Activated naive CD8-positive, alpha-beta T cell treated with anti-CD3 and anti-CD28 coated beads, Interleukin-2, amount 50 U/mL, for 16 hours (primary cell): ENCODE results near the gene SPNS3.

Experiments
- DNase-seq: peaks from one replicate; pipeline ENCODE4 v3.0.0-alpha.2; 2020; ENCODE audit warnings: low read depth, low spot score

The SPNS3 gene

DNA sequence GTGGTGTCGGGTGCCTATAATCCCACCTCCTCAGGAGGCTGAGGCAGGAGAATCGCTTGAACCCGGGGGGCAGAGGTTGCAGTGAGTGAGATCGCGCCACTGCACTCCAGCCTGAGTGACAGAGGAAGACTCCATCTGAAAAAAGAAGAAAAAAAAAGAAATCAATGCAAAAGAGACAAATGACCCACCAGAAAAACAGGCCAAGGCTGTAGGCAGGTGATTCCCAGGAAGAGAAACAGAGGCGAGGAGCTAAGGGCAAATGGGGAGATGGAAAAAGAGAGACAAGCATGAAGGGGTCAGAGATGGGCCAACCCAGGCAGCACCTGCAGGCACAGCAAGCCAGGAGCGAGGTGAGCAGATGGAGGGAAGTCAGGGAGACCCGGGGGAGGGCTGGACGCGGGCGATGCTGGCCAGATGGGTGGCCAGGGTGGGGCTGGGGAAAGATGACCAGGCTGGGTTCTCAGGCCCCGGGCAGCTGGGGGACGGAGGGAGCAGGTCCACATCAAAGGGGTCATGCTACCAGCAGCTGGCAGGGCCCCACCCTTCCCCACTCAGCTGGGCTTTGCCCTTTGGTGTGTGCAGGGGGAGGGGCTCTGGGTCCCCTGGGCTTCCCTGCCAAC, 95.9 kb downstream of the SPNS3 start:
- no peak for DNase-seq

DNA sequence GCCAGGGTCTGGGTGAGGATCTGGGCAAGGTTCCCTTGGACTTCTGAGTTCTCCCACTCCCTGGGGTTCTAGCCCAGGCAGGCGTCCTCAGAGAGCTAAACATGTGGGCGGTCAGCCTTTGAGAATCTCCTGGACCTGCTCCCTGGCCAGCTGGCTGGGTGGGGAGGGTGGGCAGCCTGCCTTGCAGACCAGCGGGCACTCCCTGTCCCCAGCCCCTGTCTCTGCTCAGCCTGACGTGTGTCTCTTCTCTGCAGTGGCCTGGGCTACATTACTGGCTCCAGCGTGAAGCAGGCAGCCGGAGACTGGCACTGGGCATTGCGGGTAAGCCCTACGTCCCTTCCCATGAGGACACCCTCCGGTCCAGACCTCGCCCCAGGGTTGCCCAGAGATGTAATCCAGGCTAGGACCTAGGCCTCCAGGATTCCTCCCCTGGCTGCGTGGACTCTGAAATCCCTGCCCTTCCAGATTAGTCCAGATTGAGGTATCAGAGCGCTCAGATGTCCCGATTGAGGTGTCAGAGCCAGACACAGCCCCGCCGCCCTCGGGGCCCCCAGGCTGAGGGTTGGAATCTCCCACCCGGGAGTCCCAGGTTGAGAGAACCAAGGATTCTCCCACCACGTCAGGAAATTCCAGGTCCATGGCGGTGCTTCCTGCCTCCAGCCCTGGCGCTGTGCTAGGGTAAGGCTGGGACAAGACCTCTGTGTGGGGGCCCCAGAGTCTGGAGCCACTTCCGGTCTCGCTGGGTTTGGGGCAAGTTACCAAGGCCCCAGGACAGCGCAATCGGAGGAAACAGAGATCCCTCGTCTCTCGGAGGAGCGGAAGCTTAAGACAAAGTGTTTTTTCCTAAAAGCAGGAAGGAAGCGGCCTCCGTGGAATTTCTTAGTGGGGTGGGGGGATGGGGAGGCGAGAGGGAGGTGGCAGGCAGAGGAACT, 97.3 kb downstream of the SPNS3 start:
- no peak for DNase-seq

DNA sequence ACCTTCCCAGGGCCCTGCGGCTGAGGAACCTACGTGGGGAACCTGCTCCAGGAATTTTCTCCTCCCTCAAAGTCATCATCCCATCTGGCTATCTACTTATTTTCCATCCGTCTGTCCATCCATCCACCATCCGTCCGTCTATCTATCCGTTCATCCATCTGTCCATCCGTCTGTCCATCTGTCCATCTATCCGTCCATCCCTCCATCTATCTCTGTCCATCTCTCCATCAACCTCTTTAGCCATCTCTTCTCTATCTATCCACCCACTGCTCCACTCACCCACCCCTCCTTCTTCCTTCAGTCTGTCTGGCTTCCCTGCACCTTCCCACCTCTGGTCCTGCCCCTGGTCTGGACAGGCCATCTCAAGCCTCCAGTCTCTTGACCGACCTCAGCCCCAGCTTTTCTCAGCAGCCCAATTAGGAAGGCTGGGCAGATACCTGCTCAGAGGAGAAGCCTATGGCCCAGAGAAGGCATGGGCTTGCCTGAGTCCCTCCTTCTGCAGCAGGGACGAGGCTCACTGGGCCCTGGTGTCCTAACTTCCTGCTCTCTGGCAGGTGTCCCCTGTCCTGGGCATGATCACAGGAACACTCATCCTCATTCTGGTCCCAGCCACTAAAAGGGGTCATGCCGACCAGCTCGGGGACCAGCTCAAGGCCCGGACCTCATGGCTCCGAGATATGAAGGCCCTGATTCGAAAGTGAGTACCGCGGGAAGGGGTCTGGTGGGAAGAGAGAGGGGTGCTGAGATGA, 98.4 kb downstream of the SPNS3 start:
- DNase-seq, result no peak

DNA sequence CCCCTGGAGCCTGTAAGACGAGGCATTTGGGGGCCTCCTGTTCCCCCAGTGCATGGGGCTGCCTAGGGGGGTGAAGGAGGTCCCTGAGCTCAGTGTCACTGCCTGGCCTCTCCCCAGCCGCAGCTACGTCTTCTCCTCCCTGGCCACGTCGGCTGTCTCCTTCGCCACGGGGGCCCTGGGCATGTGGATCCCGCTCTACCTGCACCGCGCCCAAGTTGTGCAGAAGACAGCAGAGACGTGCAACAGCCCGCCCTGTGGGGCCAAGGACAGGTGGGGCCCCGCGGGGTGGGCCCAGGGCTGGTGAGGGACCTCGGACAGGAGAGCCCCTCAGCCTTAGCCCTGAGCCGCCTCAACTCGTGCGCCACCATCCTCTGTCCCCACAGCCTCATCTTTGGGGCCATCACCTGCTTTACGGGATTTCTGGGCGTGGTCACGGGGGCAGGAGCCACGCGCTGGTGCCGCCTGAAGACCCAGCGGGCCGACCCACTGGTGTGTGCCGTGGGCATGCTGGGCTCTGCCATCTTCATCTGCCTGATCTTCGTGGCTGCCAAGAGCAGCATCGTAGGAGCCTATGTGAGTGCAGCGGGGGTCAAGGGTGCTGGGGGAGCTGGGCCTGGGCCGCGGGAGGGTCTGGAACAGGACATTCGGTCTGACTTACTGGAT, 99.3 kb downstream of the SPNS3 start:
- no peak for DNase-seq

DNA sequence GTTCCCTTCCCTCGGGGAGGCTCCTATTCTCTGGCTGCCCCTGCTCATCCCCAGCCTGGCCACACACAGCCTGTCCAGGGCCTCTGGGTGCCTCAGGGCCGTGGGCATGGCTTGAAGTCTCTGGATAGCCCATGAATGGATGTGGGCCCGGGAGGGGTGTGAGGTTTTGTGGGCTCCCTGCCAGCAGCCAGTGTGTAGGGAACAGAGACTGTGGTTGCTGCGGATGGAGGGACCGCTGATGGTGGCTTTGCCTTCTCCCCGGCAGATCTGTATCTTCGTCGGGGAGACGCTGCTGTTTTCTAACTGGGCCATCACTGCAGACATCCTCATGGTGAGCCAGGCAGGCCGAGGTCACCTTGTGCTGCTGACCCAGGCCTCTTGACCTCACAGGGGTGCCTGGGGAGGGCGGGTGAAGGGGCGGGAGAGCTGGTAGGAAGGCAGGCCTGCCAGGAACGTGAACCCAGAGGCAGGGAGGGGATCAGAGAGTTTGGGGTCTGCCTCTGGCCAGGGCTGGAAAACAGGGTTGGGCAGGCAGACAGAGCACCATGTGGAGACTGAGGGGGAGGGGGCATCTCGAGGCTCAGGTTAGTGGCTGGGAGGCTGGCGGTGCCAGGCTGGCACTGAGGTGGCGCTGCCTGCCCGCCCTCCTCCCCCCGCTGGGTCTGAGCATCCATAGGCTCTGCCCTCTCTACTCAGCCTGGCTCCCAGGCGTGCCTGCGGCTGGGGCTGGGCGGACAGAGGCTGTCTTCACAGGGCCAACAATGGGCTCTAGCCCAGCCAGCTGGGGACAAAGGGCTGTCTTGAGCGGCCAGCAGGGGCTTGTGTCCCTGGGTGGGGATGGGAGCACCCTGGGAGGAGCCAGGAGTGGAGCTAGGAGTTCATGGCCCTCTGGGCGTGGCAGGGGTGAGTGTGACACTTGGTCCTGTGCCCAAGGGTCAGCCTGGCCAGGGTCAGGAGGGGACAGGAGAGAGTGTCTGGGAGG, 100.1 kb downstream of the SPNS3 start:
- no peak for DNase-seq

DNA sequence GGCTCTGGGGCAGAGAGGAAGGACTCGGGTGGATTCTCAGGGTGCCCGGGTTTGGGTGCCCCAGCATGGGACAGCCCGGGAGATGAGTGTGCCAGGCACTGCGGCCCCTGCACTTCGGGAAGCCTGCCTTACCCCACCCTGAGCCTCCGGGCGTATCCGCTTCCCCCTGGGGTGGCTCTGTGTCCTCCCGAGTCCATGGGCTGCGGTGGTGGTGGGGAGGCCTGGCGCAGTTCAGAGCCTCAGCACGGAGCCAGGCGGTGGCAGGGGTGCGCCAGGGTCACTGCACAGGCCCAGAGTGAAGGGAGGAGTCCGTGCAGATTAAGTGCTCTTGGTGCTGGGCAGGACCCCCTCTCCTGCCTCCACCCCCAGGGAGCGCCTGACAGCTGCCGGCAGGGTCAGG, 100.8 kb downstream of the SPNS3 start:
- DNase-seq, result no peak

DNA sequence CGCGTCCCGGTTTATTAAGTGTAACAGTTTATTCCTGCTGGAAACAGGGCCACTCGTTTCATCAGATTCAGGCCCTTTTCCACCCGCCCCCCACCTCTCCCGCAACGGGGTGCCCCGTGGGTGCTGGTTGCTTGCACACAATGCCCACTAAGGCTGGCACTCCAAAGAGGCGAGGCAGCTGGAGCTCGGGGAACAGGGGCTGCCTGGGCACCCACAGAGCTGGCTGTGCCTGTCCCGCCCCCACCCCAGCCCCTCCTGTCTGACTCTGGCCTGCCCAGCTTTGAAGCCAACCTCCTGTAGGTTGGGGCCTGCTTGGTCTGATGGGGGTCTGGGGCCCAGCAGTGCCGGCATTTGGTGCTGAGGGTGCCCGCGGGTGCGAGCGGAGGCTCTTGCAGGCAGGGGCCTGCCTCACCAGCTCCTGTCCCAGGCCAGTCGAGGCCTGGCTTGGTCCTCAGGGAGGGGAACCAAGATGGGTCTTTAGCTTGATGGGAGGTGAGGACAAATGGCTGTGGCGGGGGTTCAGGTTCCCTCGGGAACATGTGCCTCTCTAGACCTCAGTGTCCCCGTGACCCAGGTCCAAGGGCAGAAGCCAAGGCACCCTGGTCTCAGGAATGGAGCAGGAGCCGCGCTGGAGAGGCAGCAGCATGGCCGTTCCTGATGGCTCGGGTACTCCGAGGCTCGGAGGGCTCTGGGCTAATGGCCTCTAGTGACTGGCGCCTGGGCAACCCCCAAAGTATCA, 101.4 kb downstream of the SPNS3 start:
- DNase-seq, result no peak

DNA sequence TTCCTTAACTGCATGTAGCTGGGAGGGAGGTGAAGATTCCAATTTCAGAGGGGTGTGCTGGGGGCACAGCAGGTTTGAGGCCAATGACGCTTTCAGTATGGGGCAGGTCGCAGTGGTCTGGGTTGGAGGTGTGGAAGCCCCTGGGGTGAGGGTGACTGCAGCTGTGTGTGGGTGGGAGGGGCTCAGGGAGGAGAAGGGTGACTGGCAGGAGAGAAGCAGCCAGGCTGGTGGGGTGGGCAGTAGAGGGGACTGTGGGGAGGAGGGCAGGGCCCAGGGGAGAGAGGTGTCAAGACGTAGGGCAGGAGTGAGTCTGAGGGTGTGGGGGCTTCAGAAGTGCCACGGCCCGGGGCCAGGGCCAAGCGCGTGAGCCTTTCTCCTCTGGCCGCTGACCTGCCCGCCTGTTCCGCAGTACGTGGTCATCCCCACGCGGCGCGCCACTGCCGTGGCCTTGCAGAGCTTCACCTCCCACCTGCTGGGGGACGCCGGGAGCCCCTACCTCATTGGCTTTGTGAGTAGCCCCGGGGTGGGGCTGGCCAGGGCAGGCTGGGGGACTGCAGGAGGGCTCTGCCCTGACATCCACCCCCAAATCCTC, 102.0 kb downstream of the SPNS3 start:
- no peak for DNase-seq

DNA sequence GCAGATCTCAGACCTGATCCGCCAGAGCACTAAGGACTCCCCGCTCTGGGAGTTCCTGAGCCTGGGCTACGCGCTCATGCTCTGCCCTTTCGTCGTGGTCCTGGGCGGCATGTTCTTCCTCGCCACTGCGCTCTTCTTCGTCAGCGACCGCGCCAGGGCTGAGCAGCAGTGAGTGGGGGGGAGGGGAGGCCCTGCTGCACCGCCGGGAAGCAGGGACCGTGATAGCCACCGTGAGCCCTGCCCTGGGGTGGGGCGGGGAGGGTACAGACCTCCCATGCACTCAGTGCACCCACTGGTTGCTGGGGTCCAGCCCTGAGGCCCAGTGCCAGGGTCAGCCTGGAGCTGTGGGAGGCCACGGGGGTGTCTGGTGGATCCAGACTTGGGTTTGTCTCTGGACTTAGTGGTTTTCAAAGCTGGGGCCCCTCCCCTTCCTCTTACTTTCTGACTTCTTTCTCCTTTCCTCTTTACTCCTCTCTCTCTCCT, 102.6 kb downstream of the SPNS3 start:
- no peak for DNase-seq

DNA sequence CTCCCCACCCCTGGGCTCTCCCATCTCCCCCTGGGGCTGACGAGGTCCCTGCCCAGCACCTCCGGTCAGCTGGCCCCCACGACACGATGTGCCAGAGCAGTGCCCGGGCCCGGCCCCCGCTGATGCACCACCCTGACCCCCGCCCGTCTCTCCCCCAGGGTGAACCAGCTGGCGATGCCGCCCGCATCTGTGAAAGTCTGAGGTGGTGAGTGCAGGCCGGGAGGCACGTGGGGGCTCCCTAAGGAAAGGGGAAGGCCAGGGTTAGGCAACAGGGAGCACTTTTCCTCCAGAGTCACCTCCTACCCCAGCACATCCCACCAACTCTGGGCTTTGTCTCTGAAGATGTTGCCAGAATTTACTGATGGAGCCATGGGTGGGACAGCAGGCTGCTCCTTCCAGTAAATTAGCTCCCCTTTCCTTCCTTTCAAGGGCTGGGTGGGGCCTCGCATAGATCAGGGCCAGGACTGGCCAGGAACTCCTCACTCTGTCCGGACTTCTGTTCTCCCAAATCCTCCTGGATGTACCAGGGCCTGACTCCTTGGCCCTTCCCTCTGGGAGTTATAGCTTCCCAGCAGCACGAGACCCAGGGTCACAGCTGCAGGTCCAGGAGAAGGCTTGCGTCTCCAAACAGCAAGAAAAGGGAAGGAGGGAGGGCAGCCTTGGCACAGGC, 103.1 kb downstream of the SPNS3 start:
- no peak for DNase-seq
